ENCODE measurements around the gene BATF2. TPM values are rescaled to one million over a fixed set of nuclear protein-coding genes. Genes with fewer than 3 reads are reported as not detected.

Gene BATF2
- total RNA-seq, 4 donors from 2014 or later = 1.5 to 3.4 (median 1.6) TPM

GRCh38 chr11:64998690-64999431, 2.1 kb upstream of the BATF2 start:
- Histone ChIP-seq H3K27me3 (no peaks in the 10 kb centered on the region), H3K4me1 (peaks cover 0 to 22% (median 0%) of the 10 kb centered on the region in 3 donors), H3K27ac (no peak overlapping the region), H3K36me3 (no peaks in the 10 kb centered on the region), H3K4me3 (no peak overlapping the region), H3K9me3 (no peaks in the 10 kb centered on the region)
- WGBS, 2 donors (ENCODE audit: low coverage in 1 of 2) = 48 to 67% methylated on average over 1 to 2 of the region's 9 CpGs
- no peak for TF ChIP-seq POLR2AphosphoS5 (IDR thresholded peaks at IDR 0.05)
- no peak for TF ChIP-seq CTCF (IDR thresholded peaks at IDR 0.05)
- no peak for TF ChIP-seq EP300 (IDR thresholded peaks at IDR 0.05)
- TF ChIP-seq POLR2A (IDR thresholded peaks at IDR 0.05) = no peak
- no peak for ATAC-seq

GRCh38 chr11:64998141-64998540, 1.4 kb upstream of the BATF2 start:
- peaks cover 0 to 22% (median 0%) of the 10 kb centered on the region in 3 donors for H3K4me1 ChIP-seq
- TF ChIP-seq CTCF (IDR thresholded peaks at IDR 0.05) (no peak), POLR2AphosphoS5 (IDR thresholded peaks at IDR 0.05) (no peak), EP300 (IDR thresholded peaks at IDR 0.05) (no peak), POLR2A (IDR thresholded peaks at IDR 0.05) (no peak)
- no peak overlapping the region for H3K27ac ChIP-seq
- H3K9me3 ChIP-seq = no peaks in the 10 kb centered on the region
- no peak overlapping the region for H3K4me3 ChIP-seq
- H3K27me3 ChIP-seq = no peaks in the 10 kb centered on the region
- no peaks in the 10 kb centered on the region for H3K36me3 ChIP-seq
- no peak for ATAC-seq
- 40 to 90% methylated on average over 1 of the region's 1 CpG for WGBS, 2 donors (ENCODE audit: low coverage in 1 of 2)

- H3K36me3 ChIP-seq = peaks cover 0 to 10% of the 10 kb centered on the region in 2 donors
- no peaks in the 10 kb centered on the region for H3K9me3 ChIP-seq
- peak; percentile 22 for ATAC-seq
- no peaks in the 10 kb centered on the region for H3K27me3 ChIP-seq
- 8% methylated on average over 5 of the region's 11 CpGs; no CpG with 5 or more reads in 1 of the 2 donors for WGBS, 2 donors (ENCODE audit: low coverage in 1 of 2)
- H3K27ac ChIP-seq = peak overlapping the region in 3 of 4 donors; percentile 59 to 77 (median 71)
- peaks cover 0 to 22% (median 0%) of the 10 kb centered on the region in 3 donors for H3K4me1 ChIP-seq
- TF ChIP-seq POLR2A (IDR thresholded peaks at IDR 0.05) = no peak
- no peak for TF ChIP-seq CTCF (IDR thresholded peaks at IDR 0.05)
- no peak for TF ChIP-seq EP300 (IDR thresholded peaks at IDR 0.05)
- no peak for TF ChIP-seq POLR2AphosphoS5 (IDR thresholded peaks at IDR 0.05)
- H3K4me3 ChIP-seq = peak overlapping the region; percentile 15 to 51
Measured at GRCh38 chr11:64996327-64996709, 453 bp downstream of the BATF2 start.

GRCh38 chr11:64994318-64994717, 2.5 kb downstream of the BATF2 start:
- Histone ChIP-seq H3K4me3 (no peak overlapping the region), H3K27me3 (no peaks in the 10 kb centered on the region), H3K27ac (no peak overlapping the region), H3K4me1 (peaks cover 0 to 37% (median 0%) of the 10 kb centered on the region in 3 donors), H3K9me3 (no peaks in the 10 kb centered on the region), H3K36me3 (peaks cover 0 to 10% of the 10 kb centered on the region in 2 donors)
- ATAC-seq = no peak
- WGBS, 2 donors (ENCODE audit: low coverage in 1 of 2) = 80% methylated on average over 1 of the region's 7 CpGs; no CpG with 5 or more reads in 1 of the 2 donors
- TF ChIP-seq EP300 (IDR thresholded peaks at IDR 0.05) (no peak), POLR2A (IDR thresholded peaks at IDR 0.05) (no peak), CTCF (IDR thresholded peaks at IDR 0.05) (no peak), POLR2AphosphoS5 (IDR thresholded peaks at IDR 0.05) (no peak)
